DND-41 (cell line): ENCODE data around the gene MX2.
A peak's percentile ranks its signal among the peaks of the same experiment; 100 is the strongest.

Experiments used
- ATAC-seq: fragments of 200-7000 bp; cut with Tn5 transposase; 3 replicates; pipeline ENCODE4 v1.9.1; 2021; ENCODE audit warnings: low read depth; ENCODE audit not compliant: insufficient read depth
- DNase-seq: peaks from one replicate; pipeline ENCODE4 v3.0.0-alpha.2; 2020
- H2AFZ ChIP-seq: 2 replicates; pipeline ENCODE4 v1.6.0; 2012; ENCODE audit warnings: low read depth, low read length
- H3K27ac ChIP-seq: 2 replicates; pipeline ENCODE4 v1.5.1; 2012; ENCODE audit warnings: low read length, inconsistent platforms
- H3K27me3 ChIP-seq: fragments of 200-600 bp; sonication (generic); 2 replicates; pipeline ENCODE4 v1.6.0; 2012; ENCODE audit warnings: low read length, mild to moderate bottlenecking, inconsistent platforms; ENCODE audit not compliant: insufficient read depth, poor library complexity
- H3K36me3 ChIP-seq: 2 replicates; pipeline ENCODE4 v1.5.1; 2012; ENCODE audit warnings: low read length, inconsistent platforms; ENCODE audit not compliant: insufficient read depth
- H3K4me1 ChIP-seq: 2 replicates; pipeline ENCODE4 v1.5.1; 2012; ENCODE audit warnings: mild to moderate bottlenecking, low read length; ENCODE audit not compliant: insufficient read depth
- H3K4me2 ChIP-seq: 2 replicates; pipeline ENCODE4 v1.6.0; 2012; ENCODE audit warnings: mild to moderate bottlenecking, moderate library complexity, low read length, inconsistent platforms; ENCODE audit not compliant: insufficient read depth
- H3K4me3 ChIP-seq, 2 experiments: fragments of 200-600 bp in 1 of 2; shearing (Covaris generic) in 1 of 2; 2 replicates each; pipeline ENCODE4 v1.5.1; 2012 to 2016; ENCODE audit warnings: inconsistent platforms in 2 of 2, low read length in 2 of 2, mild to moderate bottlenecking in 2 of 2, low read depth in 1 of 2, moderate library complexity in 1 of 2
- H3K79me2 ChIP-seq: 2 replicates; pipeline ENCODE4 v1.6.0; 2012; ENCODE audit warnings: low read length, inconsistent platforms; ENCODE audit not compliant: insufficient read depth
- H3K9ac ChIP-seq: 2 replicates; pipeline ENCODE4 v1.6.0; 2012; ENCODE audit warnings: low read depth, mild to moderate bottlenecking, inconsistent platforms, low read length, moderate library complexity
- H3K9me3 ChIP-seq: 2 replicates; pipeline ENCODE4 v1.5.1; 2012; ENCODE audit warnings: low read length, moderate library complexity, mild to moderate bottlenecking, inconsistent platforms; ENCODE audit not compliant: insufficient read depth, severe bottlenecking
- H4K20me1 ChIP-seq: 2 replicates; pipeline ENCODE4 v1.6.0; 2012; ENCODE audit warnings: low read length; ENCODE audit not compliant: insufficient read depth
- EZH2 ChIP-seq: IDR thresholded peaks from 3 replicates; pipeline ENCODE4 v1.6.1; 2012; ENCODE audit warnings: borderline replicate concordance, low read depth, mild to moderate bottlenecking, moderate library complexity, low read length, inconsistent platforms; ENCODE audit not compliant: severe bottlenecking
- TF ChIP-seq, protein P1 (sequence below): IDR thresholded peaks from 2 replicates; pipeline ENCODE4 v1.5.1; 2012; ENCODE audit warnings: borderline replicate concordance, low read length, moderate library complexity, mild to moderate bottlenecking; ENCODE audit not compliant: poor library complexity, severe bottlenecking; ENCODE audit errors: extremely low read depth

MX2 gene

DNA sequence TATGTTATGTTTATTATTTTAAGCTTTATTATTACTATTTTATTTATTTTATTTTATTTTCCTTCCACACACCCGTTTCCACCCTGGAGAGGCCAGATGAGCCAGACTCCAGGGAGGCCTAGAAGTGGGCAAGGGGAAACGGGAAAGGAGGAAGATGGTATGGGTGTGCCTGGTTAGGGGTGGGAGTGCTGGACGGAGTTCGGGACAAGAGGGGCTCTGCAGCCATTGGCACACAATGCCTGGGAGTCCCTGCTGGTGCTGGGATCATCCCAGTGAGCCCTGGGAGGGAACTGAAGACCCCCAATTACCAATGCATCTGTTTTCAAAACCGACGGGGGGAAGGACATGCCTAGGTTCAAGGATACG lies 63.7 kb downstream of the MX2 start:
- H2AFZ ChIP-seq, result peak overlapping the region; percentile 90
- ATAC-seq (no peak), DNase-seq (no peak)
- H3K36me3 ChIP-seq, result no peaks in the 10 kb centered on the region
- H3K79me2 ChIP-seq, result no peaks in the 10 kb centered on the region
- H3K27ac ChIP-seq, result peak overlapping the region; percentile 36
- no peaks in the 10 kb centered on the region for H4K20me1 ChIP-seq
- H3K27me3 ChIP-seq, result no peaks in the 10 kb centered on the region
- TF ChIP-seq, protein P1, sequence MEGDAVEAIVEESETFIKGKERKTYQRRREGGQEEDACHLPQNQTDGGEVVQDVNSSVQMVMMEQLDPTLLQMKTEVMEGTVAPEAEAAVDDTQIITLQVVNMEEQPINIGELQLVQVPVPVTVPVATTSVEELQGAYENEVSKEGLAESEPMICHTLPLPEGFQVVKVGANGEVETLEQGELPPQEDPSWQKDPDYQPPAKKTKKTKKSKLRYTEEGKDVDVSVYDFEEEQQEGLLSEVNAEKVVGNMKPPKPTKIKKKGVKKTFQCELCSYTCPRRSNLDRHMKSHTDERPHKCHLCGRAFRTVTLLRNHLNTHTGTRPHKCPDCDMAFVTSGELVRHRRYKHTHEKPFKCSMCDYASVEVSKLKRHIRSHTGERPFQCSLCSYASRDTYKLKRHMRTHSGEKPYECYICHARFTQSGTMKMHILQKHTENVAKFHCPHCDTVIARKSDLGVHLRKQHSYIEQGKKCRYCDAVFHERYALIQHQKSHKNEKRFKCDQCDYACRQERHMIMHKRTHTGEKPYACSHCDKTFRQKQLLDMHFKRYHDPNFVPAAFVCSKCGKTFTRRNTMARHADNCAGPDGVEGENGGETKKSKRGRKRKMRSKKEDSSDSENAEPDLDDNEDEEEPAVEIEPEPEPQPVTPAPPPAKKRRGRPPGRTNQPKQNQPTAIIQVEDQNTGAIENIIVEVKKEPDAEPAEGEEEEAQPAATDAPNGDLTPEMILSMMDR, result no peak
- no peak for TF ChIP-seq EZH2
- H3K4me3 ChIP-seq, result peak overlapping the region; percentile 13 to 57; a peak in 3 of 4 replicates
- H3K4me2 ChIP-seq, result peak overlapping the region; percentile 77
- peak overlapping the region; percentile 63 for H3K9ac ChIP-seq
- no peaks in the 10 kb centered on the region for H3K9me3 ChIP-seq
- H3K4me1 ChIP-seq, result peaks cover 24% of the 10 kb centered on the region

GRCh38 chr21:41425954-41426675 lies 64.3 kb downstream of the MX2 start, which contains the start of gene MX1:
Gene MX1 (plus strand): TSS chr21:41426239. CDS start chr21:41432071, 5,832 bp downstream.
- no peaks in the 10 kb centered on the region for H3K79me2 ChIP-seq
- H4K20me1 ChIP-seq, result no peaks in the 10 kb centered on the region
- H3K4me3 ChIP-seq, result peak within 1 kb of the TSS; percentile 13 to 57; a peak in 3 of 4 replicates
- peak within 1 kb of the TSS; percentile 63 for H3K9ac ChIP-seq
- H3K9me3 ChIP-seq, result no peaks in the 10 kb centered on the region
- H3K27me3 ChIP-seq, result no peaks in the 10 kb centered on the region
- ATAC-seq (peak; percentile 99), DNase-seq (peak; percentile 87)
- TF ChIP-seq, protein P1, result no peak
- no peak for TF ChIP-seq EZH2
- peak within 1 kb of the TSS; percentile 90 for H2AFZ ChIP-seq
- peaks cover 21% of the 10 kb centered on the region for H3K4me1 ChIP-seq
- no peaks in the 10 kb centered on the region for H3K36me3 ChIP-seq
- H3K27ac ChIP-seq, result peak within 1 kb of the TSS; percentile 46
- H3K4me2 ChIP-seq, result peak within 1 kb of the TSS; percentile 77

DNA sequence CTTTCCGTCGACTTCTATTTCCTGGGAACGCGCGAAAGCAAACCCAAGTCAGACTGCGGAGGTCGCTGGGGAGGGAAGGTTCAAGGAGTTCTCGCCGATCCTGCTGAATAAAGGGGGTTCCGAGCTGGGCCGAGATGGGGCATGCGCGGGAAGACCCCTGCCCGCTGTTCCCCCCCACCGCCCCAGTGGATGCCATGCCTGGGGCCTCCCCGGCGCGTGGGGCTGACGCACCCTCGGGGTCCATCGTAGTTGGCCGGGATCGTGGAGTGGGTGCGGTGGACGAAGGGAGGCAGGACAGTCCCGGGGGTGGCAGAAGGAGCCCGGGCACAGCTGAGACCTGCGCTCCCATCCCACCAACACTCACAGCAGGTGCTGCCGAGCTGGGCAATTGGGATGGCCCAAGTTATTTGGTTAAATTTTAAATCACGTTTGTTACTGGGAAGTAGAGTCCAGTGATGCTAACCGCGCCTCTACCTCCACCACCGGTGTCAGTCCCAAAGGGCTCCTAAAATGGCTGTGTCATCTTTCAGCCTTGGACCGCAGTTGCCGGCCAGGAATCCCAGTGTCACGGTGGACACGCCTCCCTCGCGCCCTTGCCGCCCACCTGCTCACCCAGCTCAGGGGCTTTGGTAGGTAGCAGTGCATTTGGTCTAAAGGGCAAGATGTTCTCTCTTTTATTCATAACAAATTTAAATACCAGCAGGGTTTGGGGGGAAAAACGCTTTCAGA lies 65.0 kb downstream of the MX2 start:
- Histone ChIP-seq H3K4me1 (peaks cover 16% of the 10 kb centered on the region), H3K27ac (no peak overlapping the region), H3K36me3 (no peaks in the 10 kb centered on the region), H3K79me2 (no peaks in the 10 kb centered on the region), H3K4me2 (peak overlapping the region; percentile 77), H3K9me3 (no peaks in the 10 kb centered on the region), H2AFZ (0 out of 2 replicates have a peak overlapping the region, but pooled peaks have one; percentile 90), H4K20me1 (no peaks in the 10 kb centered on the region), H3K4me3 (peak overlapping the region in 1 of 2 experiments; percentile 57; a peak in 2 of 4 replicates), H3K9ac (peak overlapping the region; percentile 63; the same call in 1 of the 2 replicates), H3K27me3 (no peaks in the 10 kb centered on the region)
- DNase-seq, result no peak
- no peak for ATAC-seq
- TF ChIP-seq EZH2, result no peak
- TF ChIP-seq, protein P1, result no peak
